Neural progenitor cell (in vitro differentiated cells): ENCODE results near the gene DIPK1B. TPM values are rescaled to one million over a fixed set of nuclear protein-coding genes. Genes with fewer than 3 reads are reported as not detected.
A peak's percentile ranks its signal among the peaks of the same experiment; 100 is the strongest.

Experiments used
- DNase-seq: peaks from one replicate; pipeline ENCODE4 v3.0.0-alpha.2; 2016; ENCODE audit warnings: low spot score
- H2AFZ ChIP-seq: fragments of 200-600 bp; sonication (generic); replicated peaks from 2 replicates; pipeline ENCODE4 v1.6.1; 2016; ENCODE audit warnings: antibody characterized with exemption
- H3F3A ChIP-seq: fragments of 200-600 bp; sonication (generic); 2 replicates; pipeline ENCODE4 v1.6.1; 2016; ENCODE audit warnings: antibody characterized with exemption, low read depth
- H3K27ac ChIP-seq: fragments of 200-600 bp; sonication (generic); 2 replicates; pipeline ENCODE4 v1.5.1; 2016; ENCODE audit warnings: mild to moderate bottlenecking
- H3K27me3 ChIP-seq: fragments of 200-600 bp; sonication (generic); 2 replicates; pipeline ENCODE4 v1.6.1; 2016; ENCODE audit warnings: mild to moderate bottlenecking, moderate library complexity
- H3K36me3 ChIP-seq: fragments of 200-600 bp; sonication (generic); 2 replicates; pipeline ENCODE4 v1.5.1; 2016
- H3K4me1 ChIP-seq: fragments of 200-600 bp; sonication (generic); 2 replicates; pipeline ENCODE4 v1.6.1; 2016; ENCODE audit warnings: mixed run types
- H3K4me2 ChIP-seq: fragments of 200-600 bp; sonication (generic); 2 replicates; pipeline ENCODE4 v1.6.1; 2016
- H3K4me3 ChIP-seq: fragments of 200-600 bp; sonication (generic); 2 replicates; pipeline ENCODE4 v1.5.1; 2016
- H3K79me2 ChIP-seq: fragments of 200-600 bp; sonication (generic); 2 replicates; pipeline ENCODE4 v1.6.1; 2016; ENCODE audit warnings: low read depth
- H3K9ac ChIP-seq: fragments of 200-600 bp; sonication (generic); 2 replicates; pipeline ENCODE4 v1.6.1; 2016
- H3K9me3 ChIP-seq: fragments of 200-600 bp; sonication (generic); 2 replicates; pipeline ENCODE4 v1.5.1; 2016; ENCODE audit warnings: low read depth
- H4K20me1 ChIP-seq: fragments of 200-600 bp; sonication (generic); 2 replicates; pipeline ENCODE4 v1.6.1; 2016; ENCODE audit warnings: low read depth
- H3K27ac Mint-ChIP-seq: 3 replicates; pipeline ENCODE4 v1.8.0; 2021; ENCODE audit warnings: mixed read lengths
- H3K27me3 Mint-ChIP-seq: 2 replicates; pipeline ENCODE4 v1.8.0; 2022; ENCODE audit warnings: low read depth, mild to moderate bottlenecking, inconsistent platforms, moderate library complexity, mixed read lengths; ENCODE audit not compliant: insufficient read depth
- H3K36me3 Mint-ChIP-seq: 3 replicates; pipeline ENCODE4 v1.8.0; 2021; ENCODE audit warnings: mixed read lengths
- H3K4me1 Mint-ChIP-seq: 3 replicates; pipeline ENCODE4 v1.8.0; 2021; ENCODE audit warnings: mixed read lengths
- H3K4me3 Mint-ChIP-seq: 3 replicates; pipeline ENCODE4 v1.8.0; 2021; ENCODE audit warnings: mild to moderate bottlenecking, moderate library complexity, mixed read lengths
- H3K9me3 Mint-ChIP-seq: 3 replicates; pipeline ENCODE4 v1.8.0; 2020; ENCODE audit warnings: mixed read lengths
- EZH2 ChIP-seq: fragments of 200-600 bp; sonication (generic); IDR thresholded peaks from 2 replicates; pipeline ENCODE4 v1.6.1; 2017; ENCODE audit warnings: antibody characterized with exemption, mild to moderate bottlenecking, moderate library complexity
- EZH2phosphoT487 ChIP-seq: fragments of 200-600 bp; sonication (generic); IDR thresholded peaks from 2 replicates; pipeline ENCODE4 v1.6.1; 2017; ENCODE audit warnings: antibody characterized with exemption
- total RNA-seq: library from RNA; depleted of rRNA; stranded (reverse); fragments of >200 nt; gene quantifications from 2 replicates; pipeline ENCODE4 v1.2.3, GENCODE V29; 2015; ENCODE audit warnings: low replicate concordance
- TF ChIP-seq, protein P1 (sequence below): fragments of 200-600 bp; sonication (generic); IDR thresholded peaks from 2 replicates; pipeline ENCODE4 v1.5.1; 2017; ENCODE audit warnings: antibody characterized with exemption, mild to moderate bottlenecking

The DIPK1B gene
- total RNA-seq, 1 donor from 2014 or later, result 11.8 TPM

DNA sequence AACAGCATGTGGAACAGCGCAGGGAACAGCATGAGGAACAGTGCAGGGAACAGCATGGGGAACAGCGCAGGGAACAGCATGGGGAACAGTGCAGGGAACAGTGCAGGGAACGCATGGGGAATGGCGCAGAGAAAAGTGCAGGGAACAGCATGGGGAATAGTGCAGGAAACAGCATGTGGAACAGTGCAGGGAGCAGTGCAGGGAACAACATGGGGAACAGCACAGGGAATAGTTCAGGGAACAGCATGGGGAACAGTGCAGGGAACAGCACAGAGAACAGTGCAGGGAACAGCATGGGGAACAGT is 43.7 kb downstream of the DIPK1B start:
- Histone ChIP-seq H3K4me1 (peaks cover 5% of the 10 kb centered on the region), H3K27ac (no peak overlapping the region), H3K27me3 (no peaks in the 10 kb centered on the region), H3K9me3 (no peaks in the 10 kb centered on the region), H3K4me3 (no peak overlapping the region), H3K36me3 (no peaks in the 10 kb centered on the region), H3K9ac (no peak overlapping the region), H3K79me2 (no peaks in the 10 kb centered on the region), H3F3A (peaks cover 10% of the 10 kb centered on the region), H2AFZ (no peak overlapping the region), H4K20me1 (no peaks in the 10 kb centered on the region), H3K4me2 (no peak overlapping the region)
- H3K4me3 Mint-ChIP-seq, result peak overlapping the region; percentile 70
- TF ChIP-seq, protein P1, sequence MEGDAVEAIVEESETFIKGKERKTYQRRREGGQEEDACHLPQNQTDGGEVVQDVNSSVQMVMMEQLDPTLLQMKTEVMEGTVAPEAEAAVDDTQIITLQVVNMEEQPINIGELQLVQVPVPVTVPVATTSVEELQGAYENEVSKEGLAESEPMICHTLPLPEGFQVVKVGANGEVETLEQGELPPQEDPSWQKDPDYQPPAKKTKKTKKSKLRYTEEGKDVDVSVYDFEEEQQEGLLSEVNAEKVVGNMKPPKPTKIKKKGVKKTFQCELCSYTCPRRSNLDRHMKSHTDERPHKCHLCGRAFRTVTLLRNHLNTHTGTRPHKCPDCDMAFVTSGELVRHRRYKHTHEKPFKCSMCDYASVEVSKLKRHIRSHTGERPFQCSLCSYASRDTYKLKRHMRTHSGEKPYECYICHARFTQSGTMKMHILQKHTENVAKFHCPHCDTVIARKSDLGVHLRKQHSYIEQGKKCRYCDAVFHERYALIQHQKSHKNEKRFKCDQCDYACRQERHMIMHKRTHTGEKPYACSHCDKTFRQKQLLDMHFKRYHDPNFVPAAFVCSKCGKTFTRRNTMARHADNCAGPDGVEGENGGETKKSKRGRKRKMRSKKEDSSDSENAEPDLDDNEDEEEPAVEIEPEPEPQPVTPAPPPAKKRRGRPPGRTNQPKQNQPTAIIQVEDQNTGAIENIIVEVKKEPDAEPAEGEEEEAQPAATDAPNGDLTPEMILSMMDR, result no peak
- no peak for TF ChIP-seq EZH2phosphoT487
- TF ChIP-seq EZH2, result no peak
- H3K27me3 Mint-ChIP-seq, result peaks cover 10% of the 10 kb centered on the region
- DNase-seq, result no peak
- no peak overlapping the region for H3K27ac Mint-ChIP-seq
- H3K36me3 Mint-ChIP-seq, result no peaks in the 10 kb centered on the region
- H3K4me1 Mint-ChIP-seq, result peaks cover 12% of the 10 kb centered on the region
- peaks cover 15% of the 10 kb centered on the region for H3K9me3 Mint-ChIP-seq

DNA sequence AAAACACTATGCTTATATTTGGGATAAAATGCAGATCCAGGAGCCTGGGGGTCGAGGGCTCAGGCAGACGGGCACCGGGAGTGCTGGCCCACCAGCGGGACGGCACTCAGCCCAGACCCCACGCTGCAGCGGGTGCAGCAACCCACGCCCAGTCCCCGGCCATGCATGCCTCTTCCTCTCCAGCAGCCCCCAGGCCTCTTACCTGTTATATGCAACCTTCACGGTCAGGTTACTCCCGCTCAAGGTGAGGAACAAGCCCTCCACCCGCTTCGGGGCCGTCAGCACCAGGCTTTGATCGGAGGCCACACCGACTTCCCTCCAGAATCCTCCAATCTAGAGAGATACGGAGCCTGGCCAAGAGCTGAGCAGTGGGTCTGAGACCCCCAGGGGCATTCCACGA is 44.5 kb downstream of the DIPK1B start:
- no peak overlapping the region for H3K4me3 Mint-ChIP-seq
- no peaks in the 10 kb centered on the region for H3K36me3 Mint-ChIP-seq
- Histone ChIP-seq H3K27ac (no peak overlapping the region), H3F3A (peaks cover 10% of the 10 kb centered on the region), H3K36me3 (no peaks in the 10 kb centered on the region), H3K9me3 (no peaks in the 10 kb centered on the region), H3K4me2 (no peak overlapping the region), H3K4me3 (no peak overlapping the region), H3K27me3 (no peaks in the 10 kb centered on the region), H3K9ac (no peak overlapping the region), H3K4me1 (peaks cover 6% of the 10 kb centered on the region), H3K79me2 (no peaks in the 10 kb centered on the region), H2AFZ (no peak overlapping the region), H4K20me1 (no peaks in the 10 kb centered on the region)
- no peak for TF ChIP-seq EZH2phosphoT487
- H3K27ac Mint-ChIP-seq, result no peak overlapping the region
- no peak for DNase-seq
- H3K9me3 Mint-ChIP-seq, result peaks cover 7% of the 10 kb centered on the region
- H3K27me3 Mint-ChIP-seq, result peaks cover 10% of the 10 kb centered on the region
- peaks cover 17% of the 10 kb centered on the region for H3K4me1 Mint-ChIP-seq

DNA sequence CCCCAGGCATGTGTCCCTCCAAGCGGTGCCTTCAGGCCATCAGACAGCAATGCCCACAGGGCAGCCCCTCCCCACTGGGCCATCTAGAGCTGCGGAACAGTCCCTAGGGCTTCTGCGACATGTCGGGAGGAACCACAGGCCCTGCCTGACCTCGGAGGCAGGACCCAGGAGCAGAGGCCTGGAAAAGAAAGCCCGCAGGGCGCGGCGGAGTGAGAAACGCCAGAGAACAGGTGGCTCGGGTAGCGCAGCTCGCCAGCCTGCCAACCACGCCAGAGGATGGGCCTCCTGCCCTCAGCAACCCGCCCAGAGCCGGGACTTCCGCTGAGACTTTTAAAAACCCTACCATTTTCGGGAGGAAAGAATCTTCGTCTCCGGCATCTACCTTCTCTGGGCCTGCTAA is 45.0 kb downstream of the DIPK1B start:
- peaks cover 7% of the 10 kb centered on the region for H3K9me3 Mint-ChIP-seq
- Histone ChIP-seq H3K4me1 (peaks cover 8% of the 10 kb centered on the region), H3K27ac (no peak overlapping the region), H3K27me3 (no peaks in the 10 kb centered on the region), H4K20me1 (no peaks in the 10 kb centered on the region), H3K4me3 (no peak overlapping the region), H3F3A (peaks cover 12% of the 10 kb centered on the region), H3K36me3 (no peaks in the 10 kb centered on the region), H3K79me2 (no peaks in the 10 kb centered on the region), H3K9ac (no peak overlapping the region), H3K9me3 (no peaks in the 10 kb centered on the region), H2AFZ (no peak overlapping the region), H3K4me2 (no peak overlapping the region)
- H3K4me3 Mint-ChIP-seq, result no peak overlapping the region
- peaks cover 10% of the 10 kb centered on the region for H3K27me3 Mint-ChIP-seq
- peaks cover 17% of the 10 kb centered on the region for H3K4me1 Mint-ChIP-seq
- no peaks in the 10 kb centered on the region for H3K36me3 Mint-ChIP-seq
- no peak overlapping the region for H3K27ac Mint-ChIP-seq
- TF ChIP-seq EZH2 (no peak), EZH2phosphoT487 (no peak)
- TF ChIP-seq, protein P1, result no peak
- DNase-seq, result no peak

DNA sequence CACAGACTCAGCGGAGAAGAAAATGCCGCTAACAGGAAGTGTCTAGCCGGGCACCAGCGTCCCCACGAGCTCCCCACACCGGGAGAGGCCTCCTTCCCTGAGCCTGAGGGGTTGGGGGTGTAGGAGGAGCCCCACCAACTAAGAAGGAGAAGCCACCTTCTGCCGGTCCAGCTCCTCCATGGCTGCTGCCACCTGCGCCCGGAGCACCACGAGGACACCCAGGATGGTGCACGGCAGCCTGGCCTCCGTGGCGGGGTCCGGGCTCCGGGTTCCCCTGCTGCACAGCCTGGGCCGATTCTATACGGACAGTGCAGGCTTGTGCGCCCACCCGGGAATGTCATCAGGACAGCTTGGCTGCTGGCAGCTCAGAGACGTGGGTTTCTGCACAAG is 45.4 kb downstream of the DIPK1B start:
- no peaks in the 10 kb centered on the region for H3K9me3 ChIP-seq
- no peak for DNase-seq
- no peak overlapping the region for H3K4me2 ChIP-seq
- H3F3A ChIP-seq, result peaks cover 16% of the 10 kb centered on the region
- H3K4me3 Mint-ChIP-seq, result no peak overlapping the region
- no peak overlapping the region for H3K4me3 ChIP-seq
- no peak overlapping the region for H3K27ac Mint-ChIP-seq
- no peak overlapping the region for H3K27ac ChIP-seq
- no peaks in the 10 kb centered on the region for H3K36me3 ChIP-seq
- H3K9me3 Mint-ChIP-seq, result peaks cover 7% of the 10 kb centered on the region
- no peaks in the 10 kb centered on the region for H3K27me3 ChIP-seq
- no peak overlapping the region for H2AFZ ChIP-seq
- no peaks in the 10 kb centered on the region for H4K20me1 ChIP-seq
- H3K4me1 Mint-ChIP-seq, result peaks cover 17% of the 10 kb centered on the region
- TF ChIP-seq, protein P1, result no peak
- no peak for TF ChIP-seq EZH2phosphoT487
- no peak for TF ChIP-seq EZH2
- no peaks in the 10 kb centered on the region for H3K79me2 ChIP-seq
- H3K4me1 ChIP-seq, result peaks cover 12% of the 10 kb centered on the region
- peaks cover 8% of the 10 kb centered on the region for H3K27me3 Mint-ChIP-seq
- H3K9ac ChIP-seq, result no peak overlapping the region
- no peaks in the 10 kb centered on the region for H3K36me3 Mint-ChIP-seq
